GM19023 (cell line): ENCODE data around the gene PRICKLE2.
A peak's percentile ranks its signal among the peaks of the same experiment; 100 is the strongest.

Experiments
- ATAC-seq: cut with Tn5 transposase; IDR thresholded peaks from one replicate; pipeline ENCODE4 v1.9.1; 2021; ENCODE audit warnings: mild to moderate bottlenecking, moderate library complexity; ENCODE audit not compliant: unreplicated experiment

The PRICKLE2 gene

GRCh38 chr3:64224826-64225610, at the start of gene PRICKLE2:
Gene PRICKLE2, minus strand, starts transcription at chr3:64225466. Its CDS starts 26,539 bp downstream, at chr3:64198927.
- ATAC-seq = peak; percentile 95

- no peak for ATAC-seq
Measured at GRCh38 chr3:64272842-64273241, 47.6 kb upstream of the PRICKLE2 start.

- no peak for ATAC-seq
Measured at GRCh38 chr3:64272271-64272670, 47.0 kb upstream of the PRICKLE2 start.

- ATAC-seq = no peak
Measured at GRCh38 chr3:64271631-64272030, 46.4 kb upstream of the PRICKLE2 start.

- ATAC-seq = no peak
Measured at GRCh38 chr3:64270866-64271260, 45.6 kb upstream of the PRICKLE2 start.

GRCh38 chr3:64270142-64270865, 45.0 kb upstream of the PRICKLE2 start:
- no peak for ATAC-seq

GRCh38 chr3:64268926-64269325, 43.7 kb upstream of the PRICKLE2 start:
- no peak for ATAC-seq

- ATAC-seq = no peak
Measured at GRCh38 chr3:64267721-64268604, 42.7 kb upstream of the PRICKLE2 start.

GRCh38 chr3:64266983-64267382, 41.7 kb upstream of the PRICKLE2 start:
- no peak for ATAC-seq

- ATAC-seq = no peak
Measured at GRCh38 chr3:64266065-64266931, 41.0 kb upstream of the PRICKLE2 start.

- no peak for ATAC-seq
Measured at GRCh38 chr3:64265646-64266045, 40.4 kb upstream of the PRICKLE2 start.

GRCh38 chr3:64264501-64265109, 39.3 kb upstream of the PRICKLE2 start:
- ATAC-seq = no peak

- ATAC-seq = no peak
Measured at GRCh38 chr3:64262574-64263114, 37.4 kb upstream of the PRICKLE2 start.

- ATAC-seq = no peak
Measured at GRCh38 chr3:64260431-64260830, 35.2 kb upstream of the PRICKLE2 start.

GRCh38 chr3:64259636-64260035, 34.4 kb upstream of the PRICKLE2 start:
- no peak for ATAC-seq

- ATAC-seq = no peak
Measured at GRCh38 chr3:64257100-64257755, 32.0 kb upstream of the PRICKLE2 start.

- ATAC-seq = no peak
Measured at GRCh38 chr3:64255741-64256340, 30.6 kb upstream of the PRICKLE2 start.

- ATAC-seq = no peak
Measured at GRCh38 chr3:64254443-64254842, 29.2 kb upstream of the PRICKLE2 start.

GRCh38 chr3:64253689-64254088, 28.4 kb upstream of the PRICKLE2 start:
- no peak for ATAC-seq
